Amygdala (tissue), 56 donors: ENCODE measurements around the gene AQP12B.
"Not testable (repeated sequence)": the region's sequence is repeated elsewhere in the genome, so short reads cannot be mapped to it uniquely, and the experiment has no call there.

Experiments used
- DNase-seq, 56 donors: peaks; one replicate each; lab custom pipeline; 2025; lab: John Stamatoyannopoulos, UW

The AQP12B gene

GRCh38 chr2:240702640-240703011 lies 19.9 kb upstream of the AQP12B start:
- DNase-seq = no peak

DNA sequence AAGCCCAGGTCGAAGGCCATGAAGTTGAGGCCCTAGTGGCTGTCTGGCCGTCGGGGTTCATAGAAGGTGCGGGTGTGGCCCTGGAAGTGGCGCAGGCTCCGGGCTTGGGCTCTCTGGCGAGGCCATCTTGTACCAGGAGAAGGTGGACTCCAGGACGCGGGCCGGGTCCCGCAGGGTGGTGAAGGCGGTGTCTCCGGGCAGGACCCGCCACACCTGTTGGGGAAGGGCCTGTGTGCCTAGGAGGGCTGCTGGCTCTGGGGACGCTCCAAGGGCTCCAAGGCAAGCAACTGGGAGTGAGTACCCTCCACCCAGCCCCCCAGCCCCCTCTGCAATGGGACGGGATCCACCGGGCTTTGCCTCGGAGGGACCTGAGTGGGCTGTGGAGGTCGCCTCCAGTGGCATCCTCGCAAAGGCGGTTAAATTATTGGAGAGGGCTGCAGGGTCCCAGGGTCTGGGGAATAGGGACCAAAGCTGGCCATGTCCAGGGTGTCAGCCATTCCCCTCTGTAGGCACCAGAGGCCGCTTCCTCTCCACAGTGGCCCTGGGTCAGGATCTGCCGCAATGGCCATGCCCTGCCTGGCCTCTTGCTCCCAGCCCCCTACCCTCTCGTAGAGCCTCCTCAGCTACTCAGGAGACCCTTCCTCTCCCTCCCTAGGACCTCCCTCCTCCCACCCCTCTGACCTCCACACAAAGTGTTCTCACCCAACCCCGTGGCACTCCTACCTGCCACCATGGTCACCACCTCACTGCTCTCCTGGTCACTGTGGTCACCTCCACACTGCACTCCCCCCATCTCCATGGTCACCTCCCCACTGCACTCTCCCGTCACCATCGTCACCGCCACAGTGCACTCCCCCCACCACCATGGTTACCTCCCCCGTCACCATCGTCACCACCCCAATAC lies 19.3 kb upstream of the AQP12B start:
- DNase-seq = no peak

DNA sequence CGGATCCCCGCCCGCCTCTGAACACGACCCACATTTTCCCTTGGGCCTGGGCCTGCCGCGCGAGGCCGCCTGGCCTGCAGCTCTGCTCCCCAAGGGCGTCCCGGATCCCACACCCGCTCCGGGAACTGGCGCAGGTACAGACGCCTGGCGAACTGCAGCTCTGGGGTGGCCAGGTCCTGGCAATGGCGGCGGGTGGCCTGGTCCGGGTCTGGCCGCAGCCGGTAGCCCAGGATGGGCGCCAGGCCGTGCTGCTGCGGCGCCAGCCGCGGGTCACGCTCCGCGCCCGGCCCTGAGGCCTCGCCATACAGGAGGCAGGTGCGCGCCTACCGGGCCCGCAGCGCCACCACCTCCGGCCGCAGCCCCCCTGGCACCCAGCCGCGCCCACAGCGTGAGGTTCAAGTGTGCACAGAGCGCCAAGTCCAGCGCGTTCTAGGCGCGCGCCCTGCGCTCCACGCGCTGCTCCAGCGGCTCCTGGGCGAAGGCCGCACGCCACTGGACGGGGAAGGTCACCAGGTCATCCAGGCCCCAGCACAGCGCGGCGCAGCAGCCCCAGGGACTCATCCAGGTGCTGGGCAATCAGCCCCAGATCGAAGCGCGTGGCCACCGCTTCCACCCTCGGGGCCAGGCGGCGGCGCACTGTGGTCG lies 18.5 kb upstream of the AQP12B start:
- DNase-seq = no peak

DNA sequence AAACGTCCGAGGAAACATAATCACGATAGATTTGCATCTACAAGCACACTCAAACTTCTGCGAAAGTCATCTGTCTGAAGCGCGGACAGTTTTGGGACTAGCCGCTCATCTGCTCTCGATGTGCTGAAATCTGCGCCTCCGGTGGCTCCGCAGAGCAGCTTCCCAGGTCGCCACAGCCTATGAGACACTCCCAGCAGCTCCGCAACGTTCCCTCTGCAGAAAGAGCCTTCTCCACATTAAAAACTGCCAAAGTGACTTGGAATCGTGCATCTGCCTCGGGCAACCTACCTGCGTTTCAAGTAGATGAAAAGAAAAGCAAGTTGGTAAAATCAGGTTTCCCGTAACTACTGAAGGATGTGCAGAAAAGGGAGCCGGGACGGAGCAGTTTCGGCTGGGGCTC lies 17.9 kb upstream of the AQP12B start:
- not testable (repeated sequence) for DNase-seq

- not testable (repeated sequence) for DNase-seq
Observed at GRCh38 chr2:240699835-240700234, 17.1 kb upstream of the AQP12B start.

DNA sequence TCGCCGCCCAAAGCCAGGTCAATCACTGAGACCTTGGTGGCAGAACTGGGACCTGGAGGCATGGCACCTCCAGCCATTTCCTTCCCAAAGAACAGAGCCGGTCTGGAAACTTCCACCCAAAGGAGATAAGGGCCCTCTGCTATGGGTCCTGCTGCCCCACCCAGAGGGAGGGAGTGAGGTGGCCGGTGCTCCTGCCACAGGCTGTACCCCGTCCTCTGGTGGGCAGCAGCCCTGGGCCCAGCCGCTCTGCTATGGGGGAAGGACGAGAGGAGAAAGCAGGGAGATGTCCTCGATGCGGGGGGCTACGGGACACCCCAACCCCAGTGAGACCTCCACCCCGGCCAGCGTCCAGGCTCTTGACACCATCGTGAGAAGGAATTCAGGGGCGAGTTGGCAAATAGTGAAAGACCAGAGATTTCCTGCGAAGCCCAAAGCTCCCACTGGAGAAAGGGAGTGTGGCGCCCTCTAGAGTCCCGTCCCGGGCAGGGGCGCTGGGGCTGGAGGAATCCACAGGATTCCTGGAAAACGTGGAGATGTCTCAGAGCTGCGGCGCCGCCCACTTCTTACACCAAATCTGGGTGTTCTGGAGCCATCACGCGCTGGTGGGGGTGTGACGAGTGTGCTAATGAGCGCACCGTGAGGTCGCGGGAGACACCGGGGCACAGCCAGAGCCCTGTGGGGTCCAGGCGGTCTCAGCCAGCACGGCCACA lies 16.3 kb upstream of the AQP12B start:
- not testable (repeated sequence) for DNase-seq

- not testable (repeated sequence) for DNase-seq
Observed at GRCh38 chr2:240696469-240696868, 13.8 kb upstream of the AQP12B start.

- not testable (repeated sequence) for DNase-seq
Observed at GRCh38 chr2:240695593-240695992, 12.9 kb upstream of the AQP12B start.

- not testable (repeated sequence) for DNase-seq
Observed at GRCh38 chr2:240694304-240694703, 11.6 kb upstream of the AQP12B start.

GRCh38 chr2:240692583-240693561 lies 10.2 kb upstream of the AQP12B start:
- DNase-seq = not testable (repeated sequence)

- DNase-seq = not testable (repeated sequence)
Observed at GRCh38 chr2:240691631-240692420, 9.1 kb upstream of the AQP12B start, which contains the start of gene AQP12A. AQP12A (plus strand) TSS chr2:240691866; CDS start chr2:240691914, 48 bp downstream.

- not testable (repeated sequence) for DNase-seq
Observed at GRCh38 chr2:240691075-240691427, 8.4 kb upstream of the AQP12B start.

GRCh38 chr2:240690421-240691074 lies 7.9 kb upstream of the AQP12B start:
- not testable (repeated sequence) for DNase-seq

GRCh38 chr2:240689975-240690374 lies 7.3 kb upstream of the AQP12B start:
- no peak for DNase-seq

DNA sequence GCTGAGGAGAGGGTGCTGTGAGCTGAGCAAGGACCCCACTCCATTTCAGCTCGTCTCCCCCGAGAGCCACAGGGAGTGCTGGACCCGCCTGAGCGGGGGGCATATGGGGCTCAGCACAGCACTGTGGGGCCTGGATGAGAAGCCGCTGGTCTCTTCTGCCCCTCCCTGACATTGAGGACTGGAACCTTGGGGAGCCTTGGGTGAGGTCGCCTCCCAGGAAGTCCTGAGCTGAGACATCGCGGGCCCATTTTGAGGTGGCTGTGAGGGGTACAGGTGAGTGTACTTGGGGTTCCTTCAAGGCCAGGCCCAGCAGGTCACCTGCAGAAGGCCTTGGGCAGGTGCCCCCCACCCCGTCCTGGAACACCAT lies 5.9 kb upstream of the AQP12B start:
- DNase-seq = no peak

GRCh38 chr2:240687741-240688552 lies 5.3 kb upstream of the AQP12B start:
- no peak for DNase-seq

DNA sequence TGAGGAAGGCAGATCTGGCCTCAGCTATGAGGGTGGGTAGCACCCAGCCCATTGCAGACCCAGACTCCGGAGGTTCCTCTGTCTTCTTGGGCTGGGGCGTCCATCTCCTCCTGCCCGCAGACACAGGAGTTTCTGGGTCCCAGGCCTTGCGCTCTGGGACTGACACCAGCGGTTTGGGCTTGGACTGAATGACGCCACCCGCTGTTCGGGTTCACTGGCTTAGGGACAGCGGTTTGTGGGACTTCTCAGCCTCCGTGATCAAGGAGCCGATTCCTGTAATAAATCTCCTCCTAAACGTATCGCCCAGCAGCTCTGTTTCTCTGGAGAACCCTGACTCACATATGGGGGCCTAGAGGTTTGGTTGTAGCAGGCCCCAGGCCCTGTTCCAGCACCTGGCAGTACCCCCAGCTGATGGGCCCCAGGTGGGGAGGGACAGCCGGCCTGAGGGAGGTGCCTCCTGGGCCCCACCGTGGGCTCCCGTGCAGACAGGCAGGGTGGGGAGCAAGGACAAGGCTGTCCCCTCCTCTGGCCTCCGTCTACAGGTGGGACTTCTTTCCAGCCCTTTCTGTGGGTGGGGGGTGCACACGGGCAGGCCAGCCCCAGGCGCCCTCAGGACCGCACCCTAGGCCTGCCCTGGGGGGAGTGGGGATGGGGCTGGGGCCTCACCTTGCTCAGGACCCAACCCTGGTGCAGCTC lies 4.5 kb upstream of the AQP12B start:
- DNase-seq = no peak
